Measurements from ENCODE around the gene OXLD1.

The OXLD1 gene

GRCh38 chr17:81656118-81656743, 10.2 kb downstream of the OXLD1 start, which contains the start of gene PDE6G:
Gene PDE6G, minus strand, starts transcription at chr17:81656542. Its CDS starts 3,237 bp downstream, at chr17:81653305.
- no peak for TF ChIP-seq CTCF (IDR thresholded peaks at IDR 0.05; ENCODE audit: extremely low read depth, insufficient read depth, missing control alignments)
- in situ Hi-C loops (cut with MboI; ENCODE audit: low pct_unique_long_range_greater_than_20kb, low sequenced_read_pairs, unreplicated experiment): no loop called here
- no peak for DNase-seq (ENCODE audit: low spot score)

- no peak for DNase-seq (ENCODE audit: low spot score)
- in situ Hi-C loops (cut with MboI; ENCODE audit: low pct_unique_long_range_greater_than_20kb, low sequenced_read_pairs, unreplicated experiment): no loop called here
- TF ChIP-seq CTCF (IDR thresholded peaks at IDR 0.05; ENCODE audit: extremely low read depth, insufficient read depth, missing control alignments): no peak
Observed at GRCh38 chr17:81655378-81656117, 10.9 kb downstream of the OXLD1 start.

GRCh38 chr17:81652906-81653771, 13.3 kb downstream of the OXLD1 start:
- DNase-seq (ENCODE audit: low spot score): peak; percentile 78
- in situ Hi-C loops (cut with MboI; ENCODE audit: low pct_unique_long_range_greater_than_20kb, low sequenced_read_pairs, unreplicated experiment): no loop called here
- TF ChIP-seq CTCF (IDR thresholded peaks at IDR 0.05; ENCODE audit: extremely low read depth, insufficient read depth, missing control alignments): no peak

- DNase-seq (ENCODE audit: low spot score): no peak
- in situ Hi-C loops (cut with MboI; ENCODE audit: low pct_unique_long_range_greater_than_20kb, low sequenced_read_pairs, unreplicated experiment): no loop called here
- TF ChIP-seq CTCF (IDR thresholded peaks at IDR 0.05; ENCODE audit: extremely low read depth, insufficient read depth, missing control alignments): no peak
Observed at GRCh38 chr17:81651692-81652091, 14.7 kb downstream of the OXLD1 start.

GRCh38 chr17:81650951-81651350, 15.5 kb downstream of the OXLD1 start:
- no peak for DNase-seq (ENCODE audit: low spot score)
- in situ Hi-C loops (cut with MboI; ENCODE audit: low pct_unique_long_range_greater_than_20kb, low sequenced_read_pairs, unreplicated experiment): no loop called here

More at GRCh38 chr17:81650951-81651350, 15.5 kb downstream of the OXLD1 start:
- TF ChIP-seq CTCF (IDR thresholded peaks at IDR 0.05; ENCODE audit: extremely low read depth, insufficient read depth, missing control alignments): no peak
